Endothelial cell of umbilical vein (primary cell): Measurements from ENCODE around the gene RNF4. TPM values are rescaled to one million over a fixed set of nuclear protein-coding genes. Genes with fewer than 3 reads are reported as not detected.

Experiments used
- BruUV-seq: library from RNA; stranded (reverse); fragments of 400-500 nt; replicated peaks from 2 replicates; lab custom pipeline; 2021; lab: Mats Ljungman, UMichigan
- CTCF ChIA-PET: fragments of 300-600, 350-600 bp; sonication (Branson Sonifier 250); formaldehyde crosslinking; loops from one replicate; lab custom pipeline; 2021; ENCODE audit warnings: antibody characterized with exemption, inconsistent platforms; lab: Charles Lee
- POLR2A ChIA-PET: fragments of 300-600, 350-600 bp; sonication (Branson Sonifier 250); formaldehyde crosslinking; loops from one replicate; lab custom pipeline; 2021; ENCODE audit warnings: antibody characterized with exemption, inconsistent platforms; lab: Charles Lee
- DNase-seq: peaks from one replicate; pipeline ENCODE4 v3.0.0-alpha.2; 2011; ENCODE audit warnings: low read depth, low spot score
- FAIRE-seq: peaks from 2 replicates; lab custom pipeline; 2011; peaks lifted over from hg19 to GRCh38; lab: Jason Lieb, UNC
- H2AFZ ChIP-seq: 2 replicates; pipeline ENCODE4 v1.6.0; 2012; ENCODE audit warnings: low read depth, low read length, control low read depth, inconsistent platforms
- H3K27ac ChIP-seq: 2 replicates; pipeline ENCODE4 v1.5.1; 2011; ENCODE audit warnings: low read depth, mild to moderate bottlenecking, control low read depth, low read length, moderate library complexity; ENCODE audit not compliant: insufficient read depth
- H3K27me3 ChIP-seq, 2 experiments: 2 replicates each; pipeline versions ENCODE4 v1.6.0 to v1.6.1; 2011; ENCODE audit warnings: low read length in 2 of 2, mixed read lengths in 1 of 2; ENCODE audit not compliant: control insufficient read depth in 2 of 2, insufficient read depth in 2 of 2
- H3K36me3 ChIP-seq, 2 experiments: 2 replicates in 1 of 2; 3 replicates in 1 of 2; pipeline ENCODE4 v1.5.1; 2011; ENCODE audit warnings: low read length in 2 of 2, mild to moderate bottlenecking in 1 of 2, moderate library complexity in 1 of 2; ENCODE audit not compliant: control insufficient read depth in 2 of 2, insufficient read depth in 2 of 2; ENCODE audit errors: extremely low read depth in 1 of 2
- H3K4me1 ChIP-seq: 3 replicates; pipeline ENCODE4 v1.5.1; 2011; ENCODE audit warnings: mild to moderate bottlenecking, low read length; ENCODE audit not compliant: control insufficient read depth, insufficient read depth; ENCODE audit errors: extremely low read depth
- H3K4me2 ChIP-seq: 2 replicates; pipeline ENCODE4 v1.6.1; 2011; ENCODE audit warnings: low read length, control low read depth, mixed read lengths; ENCODE audit not compliant: insufficient read depth
- H3K4me3 ChIP-seq, 3 experiments: fragments of 200-600 bp in 1 of 3; sonication (generic), shearing (Covaris generic) in 1 of 3; replicated peaks in 1 of 3; 2 replicates each; pipeline ENCODE4 v1.5.1; 2011 to 2016; ENCODE audit warnings: control low read depth in 3 of 3, low read length in 3 of 3, mild to moderate bottlenecking in 2 of 3, inconsistent platforms in 1 of 3, low read depth in 1 of 3, moderate library complexity in 1 of 3; ENCODE audit not compliant: insufficient read depth in 1 of 3
- H3K79me2 ChIP-seq: 2 replicates; pipeline ENCODE4 v1.6.0; 2012; ENCODE audit warnings: low read length, inconsistent platforms; ENCODE audit not compliant: control insufficient read depth, insufficient read depth
- H3K9ac ChIP-seq: replicated peaks from 2 replicates; pipeline ENCODE3; 2011; ENCODE audit warnings: low read length, control low read depth; ENCODE audit not compliant: insufficient read depth; ENCODE audit errors: extremely low read depth
- H3K9me1 ChIP-seq: replicated peaks from 3 replicates; pipeline ENCODE4 v1.6.0; 2011; ENCODE audit warnings: mild to moderate bottlenecking, low read length; ENCODE audit not compliant: control insufficient read depth, insufficient read depth; ENCODE audit errors: extremely low read depth
- H3K9me3 ChIP-seq: replicated peaks from 2 replicates; pipeline ENCODE4 v1.5.1; 2012; ENCODE audit warnings: low read length, inconsistent platforms; ENCODE audit not compliant: control insufficient read depth, insufficient read depth
- H4K20me1 ChIP-seq: replicated peaks from 2 replicates; pipeline ENCODE3; 2011; ENCODE audit warnings: mild to moderate bottlenecking, low read length; ENCODE audit not compliant: control insufficient read depth, insufficient read depth; ENCODE audit errors: extremely low read depth
- EZH2 ChIP-seq: IDR thresholded peaks from 2 replicates; pipeline ENCODE4 v1.6.1; 2012; ENCODE audit warnings: borderline replicate concordance, low read depth, mild to moderate bottlenecking, moderate library complexity, low read length, inconsistent platforms; ENCODE audit not compliant: severe bottlenecking
- FOS ChIP-seq: IDR thresholded peaks from 2 replicates; pipeline ENCODE4 v1.6.1; 2011; ENCODE audit warnings: mild to moderate bottlenecking, low read length, moderate library complexity, borderline replicate concordance; ENCODE audit not compliant: insufficient read depth
- GATA2 ChIP-seq: IDR thresholded peaks from 2 replicates; pipeline ENCODE4 v1.7.0; 2011; ENCODE audit warnings: low read depth, mild to moderate bottlenecking, moderate library complexity, mixed read lengths, low read length; ENCODE audit not compliant: insufficient read length, insufficient read depth
- JUN ChIP-seq: IDR thresholded peaks from 2 replicates; pipeline ENCODE4 v1.6.1; 2011; ENCODE audit warnings: borderline replicate concordance, low read depth; ENCODE audit not compliant: insufficient read length, insufficient read depth
- MYC ChIP-seq: IDR thresholded peaks from one replicate; pipeline ENCODE4 v1.6.1; 2011; ENCODE audit warnings: mild to moderate bottlenecking, low read depth, low read length
- POLR2A ChIP-seq: IDR thresholded peaks from 2 replicates; pipeline ENCODE4 v1.6.1; 2012; ENCODE audit warnings: low read depth, mild to moderate bottlenecking, control low read depth, low read length
- POLR2AphosphoS5 ChIP-seq: IDR thresholded peaks from 2 replicates; pipeline ENCODE4 v1.6.1; 2012; ENCODE audit warnings: low read depth, mild to moderate bottlenecking, control low read depth, low read length, moderate library complexity; ENCODE audit not compliant: insufficient read depth
- dilution Hi-C: fragments of 300-500 bp; cut with MboI; formaldehyde crosslinking; loops from one replicate; pipeline ENCODE4 v1.15.0; 2019; ENCODE audit warnings: low sequenced_read_pairs; ENCODE audit not compliant: extremely low pct_ligation_motif_present
- intact Hi-C: fragments of 100-400 bp; cut with micrococcal nuclease; formaldehyde crosslinking; loops from one replicate; pipeline ENCODE4 v1.10.0; 2022
- polyA plus RNA-seq, 4 experiments: library from polyadenylated mRNA; depleted of rRNA in 3 of 4; stranded (reverse) in 3 of 4; unstranded in 1 of 4; fragments of >200 nt; gene quantifications; 2 replicates each; pipeline versions ENCODE4 v1.2.1 to v1.2.3, GENCODE V29; 2011 to 2012; ENCODE audit warnings: missing spikeins in 1 of 4
- total RNA-seq: library from RNA; stranded (reverse); gene quantifications from 2 replicates; pipeline ENCODE4 v1.2.3, GENCODE V29; 2021
- TF ChIP-seq, protein P1 (sequence below), 2 donors: IDR thresholded peaks; 1 replicate in 1 of 2; 2 replicates in 1 of 2; pipeline ENCODE4 v1.5.1; 2011; ENCODE audit warnings: low read length in 2 of 2, mild to moderate bottlenecking in 2 of 2, moderate library complexity in 2 of 2, control low read depth in 1 of 2, inconsistent platforms in 1 of 2, low read depth in 1 of 2; ENCODE audit not compliant: insufficient read depth in 1 of 2; ENCODE audit errors: extremely low read depth in 1 of 2
- TF ChIP-seq, protein P2 (sequence below): IDR thresholded peaks from 2 replicates; pipeline ENCODE4 v1.6.1; 2011; ENCODE audit not compliant: insufficient read depth, insufficient read length

RNF4 gene
- total and polyA plus RNA-seq, 2 donors (not counting 3 experiments of a cell fraction or from before 2014, with no cell fraction given): 64.3 to 71.4 TPM

DNA sequence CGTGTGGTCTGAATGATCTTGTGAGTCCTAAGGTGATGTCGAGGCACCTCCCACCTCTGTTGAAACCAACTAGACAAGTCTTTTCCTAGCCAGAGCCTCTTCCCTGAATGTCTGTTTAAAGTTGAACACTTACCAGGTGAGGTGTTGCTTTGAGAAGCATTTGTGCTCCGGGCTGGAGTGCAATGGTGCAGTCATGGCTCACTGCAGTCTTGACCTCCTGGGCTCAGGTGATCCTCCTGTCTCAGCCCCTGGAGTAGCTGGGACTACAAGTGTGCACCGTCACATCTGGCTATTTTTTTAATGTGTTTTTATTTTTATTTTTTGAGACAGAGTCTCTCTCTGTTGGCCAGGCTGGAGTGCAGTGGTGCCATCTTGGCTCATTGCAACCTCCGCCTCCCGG lies 18.1 kb downstream of the RNF4 start:
- Histone ChIP-seq H2AFZ (no peak overlapping the region), H3K36me3 (peaks cover 2 to 6% of the 10 kb centered on the region in 2 experiments), H3K27me3 (no peaks in the 10 kb centered on the region), H3K4me1 (peaks cover 45% of the 10 kb centered on the region), H4K20me1 (peaks cover 13% of the 10 kb centered on the region), H3K9me1 (no peaks in the 10 kb centered on the region), H3K9ac (no peak overlapping the region), H3K27ac (no peak overlapping the region), H3K4me2 (no peak overlapping the region), H3K9me3 (no peaks in the 10 kb centered on the region), H3K4me3 (no peak overlapping the region), H3K79me2 (peaks cover 94% of the 10 kb centered on the region)
- FAIRE-seq (no peak), DNase-seq (no peak)
- no peak for TF ChIP-seq FOS
- TF ChIP-seq POLR2AphosphoS5: no peak
- TF ChIP-seq, protein P1, sequence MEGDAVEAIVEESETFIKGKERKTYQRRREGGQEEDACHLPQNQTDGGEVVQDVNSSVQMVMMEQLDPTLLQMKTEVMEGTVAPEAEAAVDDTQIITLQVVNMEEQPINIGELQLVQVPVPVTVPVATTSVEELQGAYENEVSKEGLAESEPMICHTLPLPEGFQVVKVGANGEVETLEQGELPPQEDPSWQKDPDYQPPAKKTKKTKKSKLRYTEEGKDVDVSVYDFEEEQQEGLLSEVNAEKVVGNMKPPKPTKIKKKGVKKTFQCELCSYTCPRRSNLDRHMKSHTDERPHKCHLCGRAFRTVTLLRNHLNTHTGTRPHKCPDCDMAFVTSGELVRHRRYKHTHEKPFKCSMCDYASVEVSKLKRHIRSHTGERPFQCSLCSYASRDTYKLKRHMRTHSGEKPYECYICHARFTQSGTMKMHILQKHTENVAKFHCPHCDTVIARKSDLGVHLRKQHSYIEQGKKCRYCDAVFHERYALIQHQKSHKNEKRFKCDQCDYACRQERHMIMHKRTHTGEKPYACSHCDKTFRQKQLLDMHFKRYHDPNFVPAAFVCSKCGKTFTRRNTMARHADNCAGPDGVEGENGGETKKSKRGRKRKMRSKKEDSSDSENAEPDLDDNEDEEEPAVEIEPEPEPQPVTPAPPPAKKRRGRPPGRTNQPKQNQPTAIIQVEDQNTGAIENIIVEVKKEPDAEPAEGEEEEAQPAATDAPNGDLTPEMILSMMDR (IDR thresholded peaks at IDR 0.05; ENCODE audit: extremely low read depth in 1 of 2, insufficient read depth in 1 of 2, low read depth in 1 of 2, low read length in 2 of 2): no peak
- TF ChIP-seq MYC: no peak
- TF ChIP-seq, protein P2, sequence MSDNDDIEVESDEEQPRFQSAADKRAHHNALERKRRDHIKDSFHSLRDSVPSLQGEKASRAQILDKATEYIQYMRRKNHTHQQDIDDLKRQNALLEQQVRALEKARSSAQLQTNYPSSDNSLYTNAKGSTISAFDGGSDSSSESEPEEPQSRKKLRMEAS: no peak
- no peak for TF ChIP-seq GATA2
- no peak for TF ChIP-seq EZH2
- TF ChIP-seq POLR2A: no peak
- no peak for TF ChIP-seq JUN
- intact Hi-C loops: no loop called here
- no TSS peak for BruUV-seq
- ChIA-PET POLR2A (interaction anchor here (0.7 kb wide), 1 partner anchor 31 kb away, joined by 4 read pairs; no protein-coding TSS in a partner anchor), CTCF (no interaction called here)
- dilution Hi-C loops: no loop called here
